Posterior vena cava (tissue), 2 donors: ENCODE measurements around the gene SERPINA12. TPM values are rescaled to one million over a fixed set of nuclear protein-coding genes. Genes with fewer than 3 reads are reported as not detected.
"Not testable (repeated sequence)": the region's sequence is repeated elsewhere in the genome, so short reads cannot be mapped to it uniquely, and the experiment has no call there.

Experiments used
- DNase-seq: peaks from one replicate; pipeline ENCODE4 v3.0.0-alpha.2; 2020; ENCODE audit warnings: low spot score
- intact Hi-C, 2 donors: fragments of 100-400 bp; cut with DNase I; formaldehyde crosslinking; loops; one replicate each; pipeline versions ENCODE4 v1.14.1 to v1.14.2; 2022 to 2023
- total RNA-seq, 2 donors: library from RNA; stranded (reverse); fragmentation: NEBNext Ultra II Directional; extraction: Animal tissue kit (Norgen Biotek cat#: 25700); gene quantifications; one replicate each; pipeline ENCODE4 v1.2.1, GENCODE V29; 2021
- donor health status: DM: yes; HTN: yes; CAD: no.
- donor health status: DM: yes; HTN: yes; CAD: no.

Gene SERPINA12
- total RNA-seq, 2 donors from 2014 or later, result not detected

GRCh38 chr14:94540031-94540794 is 30.9 kb upstream of the SERPINA12 start:
- intact Hi-C loops, result loop anchor here in 1 of 2 donors (5.0 kb wide), 1 partner anchor 1872 kb away; no protein-coding TSS in a partner anchor
- no peak for DNase-seq

GRCh38 chr14:94539181-94539580 is 29.9 kb upstream of the SERPINA12 start:
- no peak for DNase-seq

GRCh38 chr14:94538070-94538740 is 28.9 kb upstream of the SERPINA12 start:
- DNase-seq, result no peak
- intact Hi-C loops, result no loop called here

More at GRCh38 chr14:94539181-94539580, 29.9 kb upstream of the SERPINA12 start:
- intact Hi-C loops, result no loop called here

- intact Hi-C loops, result no loop called here
Observed at GRCh38 chr14:94536836-94537235, 27.6 kb upstream of the SERPINA12 start.

GRCh38 chr14:94535506-94535905 is 26.2 kb upstream of the SERPINA12 start:
- DNase-seq, result no peak
- intact Hi-C loops, result no loop called here

More at GRCh38 chr14:94536836-94537235, 27.6 kb upstream of the SERPINA12 start:
- DNase-seq, result no peak

- intact Hi-C loops, result no loop called here
Observed at GRCh38 chr14:94532447-94532846, 23.2 kb upstream of the SERPINA12 start.

GRCh38 chr14:94531187-94531586 is 21.9 kb upstream of the SERPINA12 start:
- intact Hi-C loops, result no loop called here
- no peak for DNase-seq

More at GRCh38 chr14:94532447-94532846, 23.2 kb upstream of the SERPINA12 start:
- no peak for DNase-seq

- DNase-seq, result no peak
- intact Hi-C loops, result no loop called here
Observed at GRCh38 chr14:94524093-94524492, 14.8 kb upstream of the SERPINA12 start.

GRCh38 chr14:94523265-94523664 is 14.0 kb upstream of the SERPINA12 start:
- intact Hi-C loops, result no loop called here
- no peak for DNase-seq

- intact Hi-C loops, result no loop called here
- no peak for DNase-seq
Observed at GRCh38 chr14:94522115-94522724, 13.0 kb upstream of the SERPINA12 start.

GRCh38 chr14:94521375-94522114 is 12.3 kb upstream of the SERPINA12 start:
- intact Hi-C loops, result no loop called here

GRCh38 chr14:94517641-94518257 is 8.5 kb upstream of the SERPINA12 start:
- intact Hi-C loops, result no loop called here
- DNase-seq, result no peak

More at GRCh38 chr14:94521375-94522114, 12.3 kb upstream of the SERPINA12 start:
- no peak for DNase-seq

- intact Hi-C loops, result no loop called here
- no peak for DNase-seq
Observed at GRCh38 chr14:94517248-94517640, 8.0 kb upstream of the SERPINA12 start.

GRCh38 chr14:94515856-94516255 is 6.6 kb upstream of the SERPINA12 start:
- DNase-seq, result no peak
- intact Hi-C loops, result no loop called here

GRCh38 chr14:94515426-94515825 is 6.2 kb upstream of the SERPINA12 start:
- no peak for DNase-seq
- intact Hi-C loops, result no loop called here

- intact Hi-C loops, result no loop called here
- no peak for DNase-seq
Observed at GRCh38 chr14:94514351-94514750, 5.1 kb upstream of the SERPINA12 start.

GRCh38 chr14:94510481-94510880 is 1.2 kb upstream of the SERPINA12 start:
- DNase-seq, intact Hi-C loops: not testable (repeated sequence)

- intact Hi-C loops, result no loop called here
- DNase-seq, result no peak
Observed at GRCh38 chr14:94505641-94506040, 3.6 kb downstream of the SERPINA12 start.

- intact Hi-C loops, result no loop called here
- no peak for DNase-seq
Observed at GRCh38 chr14:94505206-94505605, 4.1 kb downstream of the SERPINA12 start.
